Fibroblast of pulmonary artery (primary cell): Measurements from ENCODE around the gene SERPINH1.
A peak's percentile ranks its signal among the peaks of the same experiment; 100 is the strongest.

ENCODE experiments used
- DNase-seq: peaks from one replicate; pipeline ENCODE4 v3.0.0-alpha.2; 2010; ENCODE audit warnings: low read depth
- H3K4me3 ChIP-seq: replicated peaks from 2 replicates; pipeline ENCODE4 v1.5.1; 2011; ENCODE audit warnings: low read depth, mild to moderate bottlenecking, control low read depth, low read length, moderate library complexity
- CTCF ChIP-seq: IDR thresholded peaks from 2 replicates; pipeline ENCODE4 v1.5.1; 2011; ENCODE audit warnings: mild to moderate bottlenecking, control low read depth, low read length, inconsistent platforms; ENCODE audit errors: missing control alignments

SERPINH1 gene

DNA sequence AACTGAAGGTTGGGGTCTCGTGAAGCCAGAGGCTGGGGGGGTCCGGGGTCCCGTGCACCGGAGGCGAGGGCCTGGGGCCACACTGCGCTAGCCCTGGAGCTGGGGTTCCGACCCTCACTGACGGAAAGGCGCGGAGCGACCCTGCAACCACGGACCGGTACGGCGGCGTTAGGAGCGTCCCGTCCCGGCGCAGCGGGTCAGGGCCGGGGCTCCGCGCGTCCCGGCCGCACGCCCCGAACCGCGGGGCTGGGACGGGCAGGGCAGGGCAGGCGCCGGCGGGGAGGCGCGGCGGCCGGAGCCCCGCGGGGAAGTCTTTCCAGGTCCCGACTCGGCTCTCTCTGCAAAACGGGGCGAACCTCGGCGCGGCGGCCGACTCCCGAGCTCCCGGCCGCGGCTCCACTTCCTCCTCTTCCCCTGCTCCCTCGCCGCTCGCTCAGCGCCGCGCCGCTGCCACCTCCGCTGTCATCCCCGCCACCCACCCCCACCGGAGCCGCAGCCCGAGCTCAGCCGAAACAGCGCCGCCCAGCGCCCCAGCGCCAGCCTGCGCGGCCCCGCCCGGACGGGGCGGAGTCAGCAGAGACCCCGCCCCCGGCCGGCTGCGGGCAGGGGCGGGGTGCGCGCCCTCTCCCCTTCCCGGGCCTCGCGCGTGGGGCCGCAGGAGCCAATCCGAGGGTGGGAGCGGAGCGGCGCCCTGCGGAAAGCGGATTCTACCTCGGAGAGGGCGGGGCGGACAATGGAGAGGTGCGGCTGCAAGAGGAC lies 36.4 kb upstream of the SERPINH1 start, which contains the start of gene GDPD5:
Gene GDPD5 (minus strand): TSS at position 509 of the 759 bp plus-strand sequence. CDS start 48,206 bp downstream, outside the sequence.
- peak; percentile 13 for TF ChIP-seq CTCF
- DNase-seq: peak; percentile 79
- peak within 1 kb of the TSS; percentile 68 for H3K4me3 ChIP-seq

GRCh38 chr11:75526192-75526541 lies 35.9 kb upstream of the SERPINH1 start:
- no peak for TF ChIP-seq CTCF
- DNase-seq: no peak
- peak overlapping the region; percentile 68 for H3K4me3 ChIP-seq

- DNase-seq: no peak
- H3K4me3 ChIP-seq: no peak overlapping the region
- no peak for TF ChIP-seq CTCF
These were observed 34.9 kb upstream of the SERPINH1 start for GRCh38 chr11:75527130-75527529.

GRCh38 chr11:75527938-75528735 lies 33.9 kb upstream of the SERPINH1 start:
- no peak for TF ChIP-seq CTCF
- H3K4me3 ChIP-seq: no peak overlapping the region
- no peak for DNase-seq

- DNase-seq: no peak
These were observed 31.5 kb upstream of the SERPINH1 start for GRCh38 chr11:75530577-75530976.

GRCh38 chr11:75531325-75531724 lies 30.7 kb upstream of the SERPINH1 start:
- no peak for TF ChIP-seq CTCF
- no peak for DNase-seq
- no peak overlapping the region for H3K4me3 ChIP-seq

More at GRCh38 chr11:75530577-75530976, 31.5 kb upstream of the SERPINH1 start:
- TF ChIP-seq CTCF: no peak
- no peak overlapping the region for H3K4me3 ChIP-seq
